ENCODE measurements around the gene TMEM59L. TPM values are rescaled to one million over a fixed set of nuclear protein-coding genes. Genes with fewer than 3 reads are reported as not detected.

Gene TMEM59L
- total and polyA plus RNA-seq, 8 donors, result 1.6 to 41.9 (median 33.5) TPM

- Histone ChIP-seq H3K9me3 (no peaks in the 10 kb centered on the region), H3K4me3 (no peak overlapping the region), H3K27me3 (no peaks in the 10 kb centered on the region), H3K36me3 (peaks cover 0 to 11% of the 10 kb centered on the region in 2 donors), H3K27ac (peak overlapping the region; percentile 30 to 53), H3K4me1 (peaks cover 10 to 22% of the 10 kb centered on the region in 2 donors)
- no peak for TF ChIP-seq CTCF (IDR thresholded peaks at IDR 0.05)
- DNase-seq (peak in 2 of 4 donors; percentile 77 to 86), ATAC-seq (peak; percentile 72)
- intact Hi-C loops (cut with DNase I), result no loop called here
Observed at GRCh38 chr19:18660051-18660910, 47.6 kb downstream of the TMEM59L start.

- no peak for DNase-seq
- Histone ChIP-seq H3K4me3 (no peak overlapping the region), H3K4me1 (peaks cover 10 to 22% of the 10 kb centered on the region in 2 donors), H3K27ac (peak overlapping the region; percentile 30 to 53), H3K9me3 (no peaks in the 10 kb centered on the region), H3K36me3 (peaks cover 0 to 20% of the 10 kb centered on the region in 2 donors), H3K27me3 (no peaks in the 10 kb centered on the region)
- TF ChIP-seq CTCF (IDR thresholded peaks at IDR 0.05), result no peak
- ATAC-seq, result no peak
- intact Hi-C loops (cut with DNase I), result no loop called here
Observed at GRCh38 chr19:18660939-18661670, 48.4 kb downstream of the TMEM59L start.

GRCh38 chr19:18662972-18663732 lies 50.5 kb downstream of the TMEM59L start:
- peaks cover 10 to 19% of the 10 kb centered on the region in 2 donors for H3K4me1 ChIP-seq
- no peak for TF ChIP-seq CTCF (IDR thresholded peaks at IDR 0.05)
- no peak overlapping the region for H3K27ac ChIP-seq
- H3K36me3 ChIP-seq, result peaks cover 0 to 40% of the 10 kb centered on the region in 2 donors
- no peak overlapping the region for H3K4me3 ChIP-seq
- ATAC-seq (no peak), DNase-seq (no peak)
- no peaks in the 10 kb centered on the region for H3K9me3 ChIP-seq
- intact Hi-C loops (cut with DNase I), result no loop called here
- no peaks in the 10 kb centered on the region for H3K27me3 ChIP-seq

- ATAC-seq, result no peak
- Histone ChIP-seq H3K36me3 (peaks cover 0 to 49% of the 10 kb centered on the region in 2 donors), H3K4me3 (no peak overlapping the region), H3K27ac (no peak overlapping the region), H3K4me1 (peaks cover 8 to 16% of the 10 kb centered on the region in 2 donors), H3K27me3 (no peaks in the 10 kb centered on the region), H3K9me3 (no peaks in the 10 kb centered on the region)
- intact Hi-C loops (cut with DNase I), result no loop called here
- TF ChIP-seq CTCF (IDR thresholded peaks at IDR 0.05), result no peak
- no peak for DNase-seq
Observed at GRCh38 chr19:18663940-18664530, 51.4 kb downstream of the TMEM59L start.
